HL-60 (cell line): ENCODE data around the gene ADPRHL1.

ENCODE experiments used
- DNase-seq, 2 experiments: peaks; one replicate each; pipeline ENCODE4 v3.0.0-alpha.2; 2010 to 2020; ENCODE audit warnings: low read depth in 1 of 2, low spot score in 1 of 2
- H3K27ac ChIP-seq: fragments of 250-450 bp; sonication (Bioruptor Pico); replicated peaks from 2 replicates; pipeline ENCODE4 v1.5.1; 2020; ENCODE audit warnings: mild to moderate bottlenecking, moderate library complexity
- H3K27me3 ChIP-seq: fragments of 250-450 bp; sonication (Bioruptor Pico); 2 replicates; pipeline ENCODE4 v1.5.1; 2021; ENCODE audit warnings: mild to moderate bottlenecking, moderate library complexity; ENCODE audit not compliant: insufficient read depth, poor library complexity, severe bottlenecking
- H3K4me3 ChIP-seq: replicated peaks from 2 replicates; pipeline ENCODE4 v1.5.1; 2011; ENCODE audit warnings: mild to moderate bottlenecking, control low read depth, low read length; ENCODE audit not compliant: insufficient read depth
- GABPA ChIP-seq: IDR thresholded peaks from 2 replicates; pipeline ENCODE4 v1.6.1; 2012; ENCODE audit warnings: low read depth
- POLR2AphosphoS5 ChIP-seq: IDR thresholded peaks from 2 replicates; pipeline ENCODE4 v1.6.1; 2012; ENCODE audit warnings: low read depth
- REST ChIP-seq: IDR thresholded peaks from 2 replicates; pipeline ENCODE4 v1.6.1; 2012; ENCODE audit warnings: low read depth; ENCODE audit not compliant: insufficient replicate concordance
- SPI1 ChIP-seq: IDR thresholded peaks from 2 replicates; pipeline ENCODE4 v1.6.1; 2012; ENCODE audit warnings: low read depth, mild to moderate bottlenecking, borderline replicate concordance
- TF ChIP-seq, protein P1 (sequence below): IDR thresholded peaks from one replicate; pipeline ENCODE4 v1.5.1; 2011; ENCODE audit warnings: low read length, control low read depth, inconsistent platforms; ENCODE audit not compliant: insufficient read depth

Gene ADPRHL1

DNA sequence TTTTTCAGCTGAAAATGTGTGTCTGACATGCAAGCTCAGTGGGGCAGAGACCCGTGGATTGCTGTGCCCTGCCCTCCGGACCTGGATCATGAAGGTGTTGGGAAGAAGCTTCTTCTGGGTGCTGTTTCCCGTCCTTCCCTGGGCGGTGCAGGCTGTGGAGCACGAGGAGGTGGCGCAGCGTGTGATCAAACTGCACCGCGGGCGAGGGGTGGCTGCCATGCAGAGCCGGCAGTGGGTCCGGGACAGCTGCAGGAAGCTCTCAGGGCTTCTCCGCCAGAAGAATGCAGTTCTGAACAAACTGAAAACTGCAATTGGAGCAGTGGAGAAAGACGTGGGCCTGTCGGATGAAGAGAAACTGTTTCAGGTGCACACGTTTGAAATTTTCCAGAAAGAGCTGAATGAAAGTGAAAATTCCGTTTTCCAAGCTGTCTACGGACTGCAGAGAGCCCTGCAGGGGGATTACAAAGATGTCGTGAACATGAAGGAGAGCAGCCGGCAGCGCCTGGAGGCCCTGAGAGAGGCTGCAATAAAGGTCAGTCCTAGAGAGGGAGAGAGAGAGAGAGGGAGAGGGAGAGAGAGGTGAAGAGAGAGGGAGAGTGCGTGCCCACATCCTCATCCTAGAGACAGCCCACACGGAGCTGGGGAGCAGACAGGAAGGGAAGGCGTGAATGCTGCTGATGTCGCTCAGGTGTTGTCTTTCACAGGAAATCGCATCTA, 42.4 kb upstream of the ADPRHL1 start:
- TF ChIP-seq POLR2AphosphoS5 (no peak), GABPA (no peak), SPI1 (no peak), REST (no peak)
- TF ChIP-seq, protein P1, sequence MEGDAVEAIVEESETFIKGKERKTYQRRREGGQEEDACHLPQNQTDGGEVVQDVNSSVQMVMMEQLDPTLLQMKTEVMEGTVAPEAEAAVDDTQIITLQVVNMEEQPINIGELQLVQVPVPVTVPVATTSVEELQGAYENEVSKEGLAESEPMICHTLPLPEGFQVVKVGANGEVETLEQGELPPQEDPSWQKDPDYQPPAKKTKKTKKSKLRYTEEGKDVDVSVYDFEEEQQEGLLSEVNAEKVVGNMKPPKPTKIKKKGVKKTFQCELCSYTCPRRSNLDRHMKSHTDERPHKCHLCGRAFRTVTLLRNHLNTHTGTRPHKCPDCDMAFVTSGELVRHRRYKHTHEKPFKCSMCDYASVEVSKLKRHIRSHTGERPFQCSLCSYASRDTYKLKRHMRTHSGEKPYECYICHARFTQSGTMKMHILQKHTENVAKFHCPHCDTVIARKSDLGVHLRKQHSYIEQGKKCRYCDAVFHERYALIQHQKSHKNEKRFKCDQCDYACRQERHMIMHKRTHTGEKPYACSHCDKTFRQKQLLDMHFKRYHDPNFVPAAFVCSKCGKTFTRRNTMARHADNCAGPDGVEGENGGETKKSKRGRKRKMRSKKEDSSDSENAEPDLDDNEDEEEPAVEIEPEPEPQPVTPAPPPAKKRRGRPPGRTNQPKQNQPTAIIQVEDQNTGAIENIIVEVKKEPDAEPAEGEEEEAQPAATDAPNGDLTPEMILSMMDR = no peak
- Histone ChIP-seq H3K4me3 (no peak overlapping the region), H3K27ac (no peak overlapping the region), H3K27me3 (no peaks in the 10 kb centered on the region)
- no peak for DNase-seq

- no peaks in the 10 kb centered on the region for H3K27me3 ChIP-seq
- no peak overlapping the region; the same call in 1 of the 2 replicates for H3K4me3 ChIP-seq
- TF ChIP-seq REST (no peak), GABPA (no peak), POLR2AphosphoS5 (no peak), SPI1 (no peak)
- TF ChIP-seq, protein P1 = no peak
- peak overlapping the region; percentile 25 for H3K27ac ChIP-seq
- peak; percentile 46 to 76 for DNase-seq
Measured at GRCh38 chr13:113493315-113493951, 40.1 kb upstream of the ADPRHL1 start.

DNA sequence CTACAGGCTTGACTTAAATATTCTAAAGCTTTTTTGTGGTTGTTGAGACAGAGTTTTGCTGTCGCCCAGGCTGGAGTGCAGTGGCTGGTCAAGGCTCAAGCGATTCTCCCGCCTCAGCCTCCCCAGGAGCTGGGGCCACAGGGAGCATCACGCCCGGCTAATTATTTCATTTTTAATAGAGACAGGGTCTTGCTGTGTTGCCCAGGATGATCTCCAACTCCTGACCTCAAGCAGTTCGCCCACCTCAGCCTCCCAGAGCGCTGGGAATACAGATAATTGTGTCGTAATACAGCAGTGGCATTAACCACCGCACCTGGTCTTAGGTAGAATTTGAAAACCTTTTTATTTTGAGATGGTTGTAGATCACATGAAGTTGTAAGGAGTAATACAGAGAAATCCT, 38.7 kb upstream of the ADPRHL1 start:
- Histone ChIP-seq H3K27me3 (no peaks in the 10 kb centered on the region), H3K27ac (no peak overlapping the region), H3K4me3 (peak overlapping the region; percentile 91; the same call in 1 of the 2 replicates)
- no peak for TF ChIP-seq POLR2AphosphoS5
- TF ChIP-seq, protein P1 = no peak
- TF ChIP-seq GABPA = no peak
- TF ChIP-seq SPI1 = no peak
- TF ChIP-seq REST = no peak
- no peak for DNase-seq
